HG03064 (cell line): ENCODE measurements around the gene DHRS2.
"Not testable (repeated sequence)": the region's sequence is repeated elsewhere in the genome, so short reads cannot be mapped to it uniquely, and the experiment has no call there.

Experiments
- ATAC-seq: cut with Tn5 transposase; IDR thresholded peaks from one replicate; pipeline ENCODE4 v1.9.1; 2021; ENCODE audit warnings: low read depth; ENCODE audit not compliant: unreplicated experiment

Gene DHRS2

DNA sequence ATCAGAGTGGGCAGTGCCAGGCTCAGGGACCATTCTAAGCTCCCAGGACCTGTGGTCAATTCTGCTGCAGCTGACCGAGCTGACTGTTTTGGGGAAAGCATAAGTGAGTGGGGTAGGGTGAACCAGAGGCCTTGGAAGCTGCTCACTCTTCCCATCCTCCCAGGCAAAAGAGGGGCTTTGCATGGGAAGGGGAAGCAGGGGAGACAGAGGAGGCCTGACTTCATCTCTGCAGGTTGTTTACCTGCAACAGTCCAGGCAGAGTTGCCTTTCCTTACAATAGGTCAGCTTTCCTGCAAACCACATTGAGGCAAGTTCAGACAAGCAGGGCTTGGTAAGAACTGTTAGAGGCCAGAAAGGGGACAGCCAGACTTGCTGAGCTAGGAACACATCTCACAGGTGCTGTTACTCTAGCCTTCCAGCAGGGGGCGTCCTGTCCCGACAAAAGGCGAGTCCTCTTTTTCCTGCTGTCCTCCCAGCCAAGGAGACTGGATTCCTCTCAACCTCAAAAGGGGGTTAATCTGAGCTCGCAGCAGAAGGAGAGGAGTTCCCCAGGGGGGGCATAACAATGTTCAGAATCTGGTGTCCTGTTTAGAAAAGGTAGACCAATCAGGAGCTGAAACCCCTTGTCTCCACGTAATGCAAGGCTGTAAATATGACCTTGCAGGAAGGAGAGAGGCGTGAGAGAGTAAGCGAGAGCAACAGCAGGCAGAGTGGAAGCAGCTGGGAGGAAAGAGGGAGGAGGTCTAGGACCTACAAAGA, 4.3 kb upstream of the DHRS2 start:
- peak; percentile 77 for ATAC-seq

DNA sequence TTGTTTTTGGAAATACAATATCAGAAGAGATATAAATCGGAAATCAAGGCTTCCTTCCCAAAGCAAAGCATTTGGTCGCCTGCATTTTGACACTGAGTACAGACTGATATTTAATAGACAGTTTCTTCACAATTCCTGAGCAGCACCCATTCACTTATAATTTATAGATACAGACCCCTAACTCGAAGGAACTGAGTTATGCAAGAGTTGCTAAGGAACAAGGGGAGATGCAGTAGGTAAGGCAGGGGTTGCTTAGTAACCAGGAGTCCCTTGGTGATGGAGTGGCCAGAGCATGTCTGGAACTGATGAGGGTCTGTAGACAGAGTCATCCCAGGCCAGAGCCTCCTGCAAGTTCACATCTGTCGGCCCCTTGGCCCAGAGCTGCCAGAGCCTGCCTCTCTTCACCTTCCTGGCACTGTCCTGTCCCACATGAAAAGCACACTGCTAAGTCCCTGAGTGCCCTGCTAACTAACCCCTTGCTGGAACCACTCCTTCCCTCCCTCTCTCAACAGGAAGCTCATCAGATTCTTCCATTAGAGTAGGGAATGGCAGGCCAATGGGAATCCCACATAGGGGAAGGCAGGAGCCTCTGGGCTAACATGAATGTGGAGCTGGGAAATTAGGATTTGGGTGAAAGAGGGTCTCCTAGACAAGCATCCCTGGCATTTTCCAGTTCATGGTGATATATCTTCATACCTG, 3.6 kb upstream of the DHRS2 start:
- no peak for ATAC-seq

- no peak for ATAC-seq
These were observed 2.9 kb upstream of the DHRS2 start for GRCh38 chr14:23633160-23633701.

DNA sequence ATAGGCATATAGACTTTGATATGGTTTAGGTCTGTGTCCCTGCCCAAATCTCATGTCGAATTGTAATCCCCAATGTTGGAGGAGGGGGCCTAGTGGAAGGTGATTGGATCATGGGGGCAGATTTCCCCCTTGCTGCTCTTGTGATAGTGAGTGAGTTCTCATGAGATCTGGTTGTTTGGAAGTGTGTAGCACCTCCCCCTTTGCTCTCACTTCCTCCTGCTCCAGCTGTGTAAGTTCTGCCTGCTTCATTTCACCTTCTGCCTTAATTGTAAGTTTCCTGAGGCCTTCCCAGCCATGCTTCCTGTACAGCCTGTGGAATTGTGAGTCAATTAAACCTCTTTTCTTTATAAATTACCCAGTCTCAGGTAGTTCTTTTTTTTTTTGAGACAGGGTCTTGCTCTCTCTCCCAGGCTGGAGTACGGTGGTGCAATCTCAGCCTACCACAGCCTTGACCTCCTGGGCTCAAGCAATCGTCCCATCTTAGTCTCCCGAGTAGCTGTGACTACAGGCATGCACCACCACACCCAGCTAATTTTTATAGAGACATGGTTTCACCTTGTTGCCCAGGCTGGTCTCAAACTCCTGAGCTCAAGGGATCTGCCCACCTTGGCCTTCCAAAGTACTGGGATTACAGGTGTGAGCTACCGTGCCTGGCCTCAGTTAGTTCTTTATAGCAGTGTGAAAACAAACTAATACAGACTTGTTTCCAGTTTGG, 1.3 kb upstream of the DHRS2 start:
- ATAC-seq: not testable (repeated sequence)

DNA sequence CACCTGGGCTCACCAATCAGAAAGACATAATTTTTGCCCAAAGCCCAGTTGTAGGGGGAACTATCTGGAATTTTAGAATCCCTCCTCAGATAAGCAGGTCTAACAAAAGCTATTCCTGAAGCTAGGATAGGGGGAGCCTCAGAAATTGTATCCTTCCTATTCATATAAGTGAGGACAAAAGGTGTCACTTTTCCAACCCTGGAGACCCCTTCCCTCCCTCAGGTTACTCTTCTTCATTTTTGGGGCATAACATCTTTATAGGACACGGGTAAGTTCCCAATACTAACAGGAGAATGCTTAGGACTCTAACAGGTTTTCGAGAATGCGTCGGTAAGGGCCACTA, 1.1 kb downstream of the DHRS2 start:
- ATAC-seq: not testable (repeated sequence)

DNA sequence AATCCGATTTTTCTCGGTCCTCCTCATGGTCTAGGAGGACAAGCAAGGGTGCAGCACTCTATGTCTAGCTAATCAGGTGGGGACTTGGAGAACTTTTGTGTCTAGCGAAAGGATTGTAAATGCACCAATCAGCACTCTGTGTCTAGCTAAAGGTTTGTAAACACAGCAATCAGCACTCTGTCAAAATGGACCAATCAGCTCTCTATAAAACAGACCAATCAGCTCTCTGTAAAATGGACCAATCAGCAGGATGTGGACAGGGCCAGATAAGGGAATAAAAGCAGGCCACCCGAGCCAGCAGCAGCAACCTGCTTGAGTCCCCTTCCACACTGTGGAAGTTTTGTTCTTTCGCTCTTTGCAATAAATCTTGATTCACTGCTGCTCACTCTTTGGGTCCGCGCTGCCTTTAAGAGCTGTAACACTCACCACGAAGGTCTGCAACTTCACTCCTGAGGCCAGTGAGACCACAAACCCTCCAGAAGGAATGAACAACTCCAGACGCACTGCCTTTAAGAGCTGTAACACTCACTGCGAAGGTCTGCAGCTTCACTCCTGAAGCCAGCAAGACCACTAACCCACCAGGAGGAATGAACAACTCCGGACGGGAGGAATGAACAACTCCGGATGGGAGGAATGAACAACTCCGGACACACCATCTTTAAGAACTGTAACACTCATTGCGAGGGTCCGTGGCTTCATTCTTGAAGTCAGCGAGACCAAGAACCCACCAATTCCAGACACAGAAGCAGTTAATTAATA, 1.7 kb downstream of the DHRS2 start:
- not testable (repeated sequence) for ATAC-seq

DNA sequence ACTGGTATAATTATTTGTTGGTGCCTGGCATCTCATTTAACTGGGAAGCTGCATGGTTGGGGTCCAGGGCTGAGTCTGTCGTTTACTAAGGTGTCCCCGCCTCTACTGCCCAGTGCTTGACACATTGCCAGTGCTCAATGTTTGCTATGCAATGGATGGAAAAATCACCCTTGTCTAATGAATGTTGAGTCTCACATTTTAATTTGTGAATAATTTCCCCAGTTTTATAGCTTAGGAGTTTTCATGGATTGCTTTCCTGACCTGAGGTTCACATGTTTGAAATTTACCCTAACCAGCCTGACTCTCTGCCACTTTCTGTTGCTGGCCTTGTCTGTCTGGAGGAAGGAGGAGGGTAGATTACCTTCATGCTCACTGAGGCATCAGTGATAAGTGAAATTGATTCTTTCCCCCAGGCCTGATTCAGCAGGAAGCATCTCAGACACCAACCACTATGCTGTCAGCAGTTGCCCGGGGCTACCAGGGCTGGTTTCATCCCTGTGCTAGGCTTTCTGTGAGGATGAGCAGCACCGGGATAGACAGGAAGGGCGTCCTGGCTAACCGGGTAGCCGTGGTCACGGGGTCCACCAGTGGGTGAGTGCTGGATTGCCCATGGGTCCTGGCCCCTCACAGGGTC, 2.4 kb downstream of the DHRS2 start:
- ATAC-seq: no peak

- no peak for ATAC-seq
These were observed 3.1 kb downstream of the DHRS2 start for GRCh38 chr14:23639048-23639890.

- no peak for ATAC-seq
These were observed 3.8 kb downstream of the DHRS2 start for GRCh38 chr14:23639891-23640523.

DNA sequence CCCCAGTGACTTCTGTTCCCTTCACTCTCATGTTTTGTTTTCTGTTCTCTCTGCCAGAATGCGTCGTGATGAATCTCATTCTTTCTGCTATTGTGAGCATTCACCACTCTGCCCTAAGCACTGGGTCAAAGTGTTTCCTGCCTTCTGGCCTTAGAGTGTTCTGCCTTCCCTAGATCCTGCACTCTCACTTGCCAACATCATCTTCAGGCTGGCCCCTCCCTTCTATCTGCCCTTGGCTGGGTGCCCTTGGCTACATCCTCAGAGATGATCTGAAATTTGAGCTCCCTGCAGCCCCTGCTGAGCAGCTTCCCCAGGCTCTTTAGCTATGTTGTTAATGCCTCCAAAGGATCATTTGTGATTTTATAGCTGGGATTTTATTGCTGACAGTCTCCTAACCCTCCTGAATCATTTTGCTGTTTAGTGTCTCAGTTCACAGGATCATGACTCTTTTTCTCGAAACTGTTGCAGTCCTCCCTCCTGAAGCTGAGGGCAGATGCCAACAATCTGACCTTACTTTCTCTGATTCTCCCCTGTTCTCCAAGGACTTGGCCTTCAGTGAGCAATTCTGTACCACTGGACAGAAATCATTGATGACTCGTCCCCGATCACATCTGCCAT, 4.5 kb downstream of the DHRS2 start:
- no peak for ATAC-seq

- no peak for ATAC-seq
These were observed 5.2 kb downstream of the DHRS2 start for GRCh38 chr14:23641180-23641914.

DNA sequence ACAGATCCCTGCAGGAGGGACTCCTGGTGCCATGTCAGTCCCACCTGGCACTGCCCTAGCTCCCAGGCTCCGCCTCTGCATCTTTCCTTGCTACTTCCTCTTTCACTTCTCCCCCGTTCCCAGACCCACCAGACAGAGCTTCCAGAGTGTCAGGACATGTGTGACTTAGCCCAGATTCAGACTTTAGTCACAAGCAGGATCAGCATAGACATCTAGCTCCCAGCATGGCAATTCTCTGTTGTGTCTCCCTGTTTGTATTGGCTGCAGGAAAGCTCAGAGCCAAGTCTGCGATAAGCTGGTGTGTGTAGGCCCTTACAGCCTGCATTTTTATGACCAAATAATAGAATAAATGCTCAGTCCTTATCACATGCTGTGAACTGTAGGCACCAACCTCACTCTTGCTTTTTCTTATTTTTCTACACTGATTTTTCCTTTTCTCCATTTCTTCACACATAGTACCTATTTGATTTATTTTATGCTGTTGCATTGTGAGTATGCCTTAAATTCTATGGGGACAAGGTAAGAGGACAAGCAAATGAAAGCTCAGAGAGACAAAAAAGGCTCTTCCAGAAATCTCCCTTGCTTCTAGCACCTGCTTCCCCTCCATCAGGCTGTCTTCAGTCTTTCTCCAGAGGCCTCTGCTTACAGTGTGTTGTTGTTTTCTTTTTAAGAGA, 5.9 kb downstream of the DHRS2 start:
- no peak for ATAC-seq

DNA sequence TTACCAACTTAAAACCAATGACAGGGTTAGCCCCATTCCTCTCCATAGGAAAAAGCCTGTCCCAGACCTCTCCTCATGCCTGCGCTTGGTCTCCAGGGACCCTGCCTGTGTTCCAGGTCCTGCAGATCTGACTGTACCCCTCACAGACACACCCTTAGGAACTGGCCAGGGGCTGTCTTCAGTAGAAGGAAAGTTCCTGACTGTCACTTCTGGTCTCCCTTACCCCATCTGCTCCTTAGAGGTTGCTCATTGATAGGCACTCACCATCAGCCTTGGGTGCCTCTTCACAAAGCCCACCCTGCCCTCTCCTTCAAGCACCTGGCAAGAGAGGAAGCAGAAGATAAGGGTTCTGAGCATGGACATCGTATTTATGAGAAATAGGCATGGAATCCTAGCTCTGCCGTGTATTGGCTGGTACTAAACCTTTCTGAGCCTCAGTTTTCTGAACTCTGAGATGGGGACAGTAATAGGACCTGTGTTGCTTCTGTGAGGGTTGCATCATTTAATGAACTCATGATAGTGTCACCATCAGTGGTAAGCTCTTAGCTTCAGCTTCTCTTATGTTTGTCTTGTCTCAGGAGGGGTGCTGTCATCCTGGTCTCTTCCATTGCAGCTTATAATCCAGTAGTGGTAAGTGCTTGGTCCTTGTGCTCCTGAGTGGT, 7.5 kb downstream of the DHRS2 start:
- no peak for ATAC-seq

GRCh38 chr14:23644195-23644918, 8.2 kb downstream of the DHRS2 start:
- no peak for ATAC-seq

DNA sequence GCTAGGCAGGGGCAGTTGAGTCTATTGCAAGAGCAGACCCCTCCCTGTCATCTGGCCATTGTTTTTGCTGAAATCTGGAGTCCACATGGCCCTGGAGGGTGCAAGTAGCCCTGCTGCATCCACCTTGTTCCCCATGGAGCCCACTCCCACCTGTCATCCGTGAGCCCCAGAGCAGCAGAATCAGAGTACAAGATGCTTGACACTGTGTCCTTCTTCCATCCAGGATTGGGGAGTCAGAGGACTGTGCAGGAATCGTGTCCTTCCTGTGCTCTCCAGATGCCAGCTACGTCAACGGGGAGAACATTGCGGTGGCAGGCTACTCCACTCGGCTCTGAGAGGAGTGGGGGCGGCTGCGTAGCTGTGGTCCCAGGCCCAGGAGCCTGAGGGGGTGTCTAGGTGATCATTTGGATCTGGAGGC, 8.8 kb downstream of the DHRS2 start:
- ATAC-seq: no peak

GRCh38 chr14:23645504-23645811, 9.3 kb downstream of the DHRS2 start:
- ATAC-seq: no peak
